K562 (cell line): ENCODE data around the gene PCSK5. TPM values are rescaled to one million over a fixed set of nuclear protein-coding genes. Genes with fewer than 3 reads are reported as not detected.

Source experiments
- ATAC-seq: fragments of 200-7000 bp; cut with Tn5 transposase; 3 replicates; pipeline ENCODE4 v1.9.1; 2020; ENCODE audit warnings: moderate library complexity
- BruUV-seq: library from RNA; stranded (reverse); fragments of 400-500 nt; replicated peaks from 2 replicates; lab custom pipeline; 2021; lab: Mats Ljungman, UMichigan
- CTCF ChIA-PET: fragments of 300-600 bp; formaldehyde crosslinking; extraction: SDS; loops from one replicate; lab custom pipeline; 2021; ENCODE audit warnings: low intra/inter-chr PET ratio; lab: Yijun Ruan, JAX
- POLR2A ChIA-PET: fragments of 300-600, 350-650 bp; sonication (Branson Sonifier 250); formaldehyde crosslinking; extraction: SDS; loops from one replicate; lab custom pipeline; 2021; ENCODE audit warnings: antibody characterized with exemption, inconsistent platforms; lab: Yijun Ruan, JAX
- DNase-seq, 4 experiments: peaks; one replicate each; pipeline versions ENCODE4 v3.0.0 to v3.0.0-alpha.2; 2011 to 2018; ENCODE audit warnings: low spot score in 3 of 4, mixed read lengths in 3 of 4; ENCODE audit errors: extremely low read depth in 1 of 4
- FAIRE-seq: peaks from 2 replicates; lab custom pipeline; 2011; peaks lifted over from hg19 to GRCh38; lab: Jason Lieb, UNC
- H2AFZ ChIP-seq: 2 replicates; pipeline ENCODE4 v1.6.0; 2011; ENCODE audit warnings: low read depth, low read length, control low read depth, inconsistent platforms
- H3K27ac ChIP-seq: fragments of 200-600 bp; 3 replicates; pipeline ENCODE4 v1.8.0; 2011; ENCODE audit warnings: low read depth, mild to moderate bottlenecking, control low read depth, inconsistent platforms, low read length, moderate library complexity, mixed read lengths; ENCODE audit errors: extremely low read depth
- H3K27me3 ChIP-seq, 2 experiments: fragments of 300-600 bp in 1 of 2; 2 replicates in 1 of 2; 3 replicates in 1 of 2; pipeline versions ENCODE4 v1.6.0 to v1.8.0; 2011; ENCODE audit warnings: inconsistent platforms in 2 of 2, low read length in 2 of 2, mild to moderate bottlenecking in 1 of 2, mixed read lengths in 1 of 2, moderate library complexity in 1 of 2; ENCODE audit not compliant: control insufficient read depth in 2 of 2, insufficient read depth in 2 of 2
- H3K36me3 ChIP-seq: fragments of 300-600 bp; 3 replicates; pipeline ENCODE4 v1.8.0; 2011; ENCODE audit warnings: mild to moderate bottlenecking, low read length, inconsistent platforms; ENCODE audit not compliant: control insufficient read depth, insufficient read depth
- H3K4me1 ChIP-seq, 2 experiments: fragments of 200-600 bp in 1 of 2; replicated peaks in 1 of 2; 2 replicates in 1 of 2; 3 replicates in 1 of 2; pipeline versions ENCODE4 v1.5.1 to v1.8.0; 2011; ENCODE audit warnings: inconsistent platforms in 2 of 2, low read length in 2 of 2, mild to moderate bottlenecking in 1 of 2, mixed read lengths in 1 of 2, moderate library complexity in 1 of 2; ENCODE audit not compliant: control insufficient read depth in 2 of 2, insufficient read depth in 2 of 2
- H3K4me2 ChIP-seq: 2 replicates; pipeline ENCODE4 v1.6.1; 2011; ENCODE audit warnings: low read length, control low read depth, inconsistent platforms, mixed read lengths; ENCODE audit not compliant: insufficient read depth
- H3K4me3 ChIP-seq: fragments of 200-600 bp; sonication (generic), shearing (Covaris generic); 2 replicates; pipeline ENCODE4 v1.5.1; 2016; ENCODE audit warnings: control low read depth, inconsistent platforms
- H3K79me2 ChIP-seq: fragments of 200-600 bp; 3 replicates; pipeline ENCODE4 v1.8.0; 2011; ENCODE audit warnings: low read length, inconsistent platforms; ENCODE audit not compliant: control insufficient read depth, insufficient read depth
- H3K9ac ChIP-seq, 2 experiments: 2 replicates each; pipeline versions ENCODE4 v1.6.0 to v1.6.1; 2011; ENCODE audit warnings: low read depth in 2 of 2, low read length in 2 of 2, control low read depth in 1 of 2, inconsistent platforms in 1 of 2, mild to moderate bottlenecking in 1 of 2, mixed read lengths in 1 of 2; ENCODE audit not compliant: insufficient read depth in 1 of 2
- H3K9me1 ChIP-seq: one replicate; pipeline ENCODE4 v1.6.0; 2011; ENCODE audit warnings: inconsistent platforms, mild to moderate bottlenecking, low read length, moderate library complexity; ENCODE audit not compliant: control insufficient read depth, insufficient read depth
- H3K9me3 ChIP-seq: replicated peaks from 2 replicates; pipeline ENCODE4 v1.5.1; 2011; ENCODE audit warnings: low read depth, low read length, inconsistent platforms; ENCODE audit not compliant: control insufficient read depth, insufficient read depth
- H4K20me1 ChIP-seq: replicated peaks from 2 replicates; pipeline ENCODE4 v1.6.1; 2011; ENCODE audit warnings: low read length, inconsistent platforms, mixed read lengths; ENCODE audit not compliant: control insufficient read depth, insufficient read depth
- NFE2 ChIP-seq: IDR thresholded peaks from 2 replicates; pipeline ENCODE4 v1.6.1; 2014; ENCODE audit warnings: antibody characterized with exemption, low read depth
- WGBS: fragments of 100-300 bp; shearing (Covaris generic); methylation state at CpG from one replicate; pipeline ENCODE4 v1.1.6; 2016; ENCODE audit warnings: low coverage, mixed read lengths; ENCODE audit not compliant: insufficient coverage; ENCODE audit errors: missing lambda C conversion rate; 5-methylcytosine and 5-hydroxymethylcytosine counted together
- in situ Hi-C: fragments of 300-500 bp; cut with MboI; formaldehyde crosslinking; loops from 4 replicates; pipeline ENCODE4 v1.15.0; 2018; ENCODE audit warnings: inconsistent platforms, mixed read lengths
- intact Hi-C: fragments of 100-400 bp; cut with micrococcal nuclease; formaldehyde crosslinking; loops from 2 replicates; pipeline ENCODE4 v1.14.2; 2022
- polyA plus RNA-seq, 8 experiments: library from polyadenylated mRNA; depleted of rRNA in 4 of 8; stranded (reverse) in 5 of 8; unstranded in 3 of 8; fragments of >200 nt; fragmentation: Nextera tagmentation in 2 of 8; fragmentation: Illumina TruSeq in 1 of 8; extraction: Ambion mirVana in 2 of 8; extraction: Trizol in 1 of 8; gene quantifications; 2 replicates each; pipeline versions ENCODE4 v1.2.1 to v1.2.3, GENCODE V29; 2011 to 2014; ENCODE audit warnings: inconsistent platforms in 1 of 8, missing spikeins in 1 of 8
- total RNA-seq, 7 experiments: library from RNA; depleted of rRNA in 6 of 7; stranded (reverse); fragments of >200 nt in 6 of 7; fragmentation: Illumina TruSeq in 2 of 7; extraction: Trizol in 2 of 7; gene quantifications; 2 replicates each; pipeline versions ENCODE4 v1.2.1 to v1.2.3, GENCODE V29; 2011 to 2021; ENCODE audit warnings: low replicate concordance in 1 of 7
- TF ChIP-seq, protein P1 (sequence below): sonication (generic); formaldehyde crosslinking; IDR thresholded peaks from 2 replicates; pipeline ENCODE4 v1.4.0; 2020; ENCODE audit warnings: mild to moderate bottlenecking, missing genetic modification reagents
- TF ChIP-seq, protein P2 (sequence below): fragments of 450-650 bp; IDR thresholded peaks from 2 replicates; pipeline ENCODE4 v1.6.1; 2016; ENCODE audit warnings: low read depth
- TF ChIP-seq, protein P3 (sequence below): sonication (generic); formaldehyde crosslinking; IDR thresholded peaks from 2 replicates; pipeline ENCODE4 v1.8.1; 2023; ENCODE audit warnings: mild to moderate bottlenecking, missing genetic modification reagents

PCSK5 gene
- total and polyA plus RNA-seq, 9 of the 15 experiments (the other 6 are each of a cell fraction or from before 2014, with no cell fraction given), result not detected

DNA sequence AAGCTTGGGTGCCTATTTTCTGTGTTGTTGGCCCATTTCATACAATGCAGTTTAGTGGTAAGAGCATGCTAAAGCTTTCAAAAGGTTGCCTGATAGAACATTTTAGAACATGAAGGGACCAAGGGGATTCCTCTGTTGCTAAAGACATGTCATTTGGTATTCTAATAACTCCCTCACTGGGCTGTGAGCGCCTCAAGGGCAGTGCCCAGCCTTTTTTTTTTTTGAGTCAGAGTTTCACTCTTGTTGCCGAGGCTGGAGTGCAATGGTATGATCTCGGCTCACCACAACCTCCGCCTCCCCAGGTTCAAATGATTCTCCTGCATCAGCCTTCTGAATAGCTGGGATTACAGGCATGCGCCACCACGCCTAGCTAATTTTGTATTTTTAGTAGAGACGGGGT, 77.1 kb downstream of the PCSK5 start:
- H3K27ac ChIP-seq, result no peak overlapping the region
- intact Hi-C loops (no loop called here), in situ Hi-C loops (no loop called here)
- WGBS, result 0% methylated on average over 4 of the region's 7 CpGs
- H3K79me2 ChIP-seq, result no peaks in the 10 kb centered on the region
- CTCF ChIA-PET, result no interaction called here
- DNase-seq (no peak), FAIRE-seq (no peak), ATAC-seq (no peak)
- BruUV-seq, result no TSS peak
- no peaks in the 10 kb centered on the region for H3K9me3 ChIP-seq
- TF ChIP-seq, protein P1, sequence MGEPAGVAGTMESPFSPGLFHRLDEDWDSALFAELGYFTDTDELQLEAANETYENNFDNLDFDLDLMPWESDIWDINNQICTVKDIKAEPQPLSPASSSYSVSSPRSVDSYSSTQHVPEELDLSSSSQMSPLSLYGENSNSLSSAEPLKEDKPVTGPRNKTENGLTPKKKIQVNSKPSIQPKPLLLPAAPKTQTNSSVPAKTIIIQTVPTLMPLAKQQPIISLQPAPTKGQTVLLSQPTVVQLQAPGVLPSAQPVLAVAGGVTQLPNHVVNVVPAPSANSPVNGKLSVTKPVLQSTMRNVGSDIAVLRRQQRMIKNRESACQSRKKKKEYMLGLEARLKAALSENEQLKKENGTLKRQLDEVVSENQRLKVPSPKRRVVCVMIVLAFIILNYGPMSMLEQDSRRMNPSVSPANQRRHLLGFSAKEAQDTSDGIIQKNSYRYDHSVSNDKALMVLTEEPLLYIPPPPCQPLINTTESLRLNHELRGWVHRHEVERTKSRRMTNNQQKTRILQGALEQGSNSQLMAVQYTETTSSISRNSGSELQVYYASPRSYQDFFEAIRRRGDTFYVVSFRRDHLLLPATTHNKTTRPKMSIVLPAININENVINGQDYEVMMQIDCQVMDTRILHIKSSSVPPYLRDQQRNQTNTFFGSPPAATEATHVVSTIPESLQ (CRISPR knock-in tag), result no peak
- TF ChIP-seq, protein P2, sequence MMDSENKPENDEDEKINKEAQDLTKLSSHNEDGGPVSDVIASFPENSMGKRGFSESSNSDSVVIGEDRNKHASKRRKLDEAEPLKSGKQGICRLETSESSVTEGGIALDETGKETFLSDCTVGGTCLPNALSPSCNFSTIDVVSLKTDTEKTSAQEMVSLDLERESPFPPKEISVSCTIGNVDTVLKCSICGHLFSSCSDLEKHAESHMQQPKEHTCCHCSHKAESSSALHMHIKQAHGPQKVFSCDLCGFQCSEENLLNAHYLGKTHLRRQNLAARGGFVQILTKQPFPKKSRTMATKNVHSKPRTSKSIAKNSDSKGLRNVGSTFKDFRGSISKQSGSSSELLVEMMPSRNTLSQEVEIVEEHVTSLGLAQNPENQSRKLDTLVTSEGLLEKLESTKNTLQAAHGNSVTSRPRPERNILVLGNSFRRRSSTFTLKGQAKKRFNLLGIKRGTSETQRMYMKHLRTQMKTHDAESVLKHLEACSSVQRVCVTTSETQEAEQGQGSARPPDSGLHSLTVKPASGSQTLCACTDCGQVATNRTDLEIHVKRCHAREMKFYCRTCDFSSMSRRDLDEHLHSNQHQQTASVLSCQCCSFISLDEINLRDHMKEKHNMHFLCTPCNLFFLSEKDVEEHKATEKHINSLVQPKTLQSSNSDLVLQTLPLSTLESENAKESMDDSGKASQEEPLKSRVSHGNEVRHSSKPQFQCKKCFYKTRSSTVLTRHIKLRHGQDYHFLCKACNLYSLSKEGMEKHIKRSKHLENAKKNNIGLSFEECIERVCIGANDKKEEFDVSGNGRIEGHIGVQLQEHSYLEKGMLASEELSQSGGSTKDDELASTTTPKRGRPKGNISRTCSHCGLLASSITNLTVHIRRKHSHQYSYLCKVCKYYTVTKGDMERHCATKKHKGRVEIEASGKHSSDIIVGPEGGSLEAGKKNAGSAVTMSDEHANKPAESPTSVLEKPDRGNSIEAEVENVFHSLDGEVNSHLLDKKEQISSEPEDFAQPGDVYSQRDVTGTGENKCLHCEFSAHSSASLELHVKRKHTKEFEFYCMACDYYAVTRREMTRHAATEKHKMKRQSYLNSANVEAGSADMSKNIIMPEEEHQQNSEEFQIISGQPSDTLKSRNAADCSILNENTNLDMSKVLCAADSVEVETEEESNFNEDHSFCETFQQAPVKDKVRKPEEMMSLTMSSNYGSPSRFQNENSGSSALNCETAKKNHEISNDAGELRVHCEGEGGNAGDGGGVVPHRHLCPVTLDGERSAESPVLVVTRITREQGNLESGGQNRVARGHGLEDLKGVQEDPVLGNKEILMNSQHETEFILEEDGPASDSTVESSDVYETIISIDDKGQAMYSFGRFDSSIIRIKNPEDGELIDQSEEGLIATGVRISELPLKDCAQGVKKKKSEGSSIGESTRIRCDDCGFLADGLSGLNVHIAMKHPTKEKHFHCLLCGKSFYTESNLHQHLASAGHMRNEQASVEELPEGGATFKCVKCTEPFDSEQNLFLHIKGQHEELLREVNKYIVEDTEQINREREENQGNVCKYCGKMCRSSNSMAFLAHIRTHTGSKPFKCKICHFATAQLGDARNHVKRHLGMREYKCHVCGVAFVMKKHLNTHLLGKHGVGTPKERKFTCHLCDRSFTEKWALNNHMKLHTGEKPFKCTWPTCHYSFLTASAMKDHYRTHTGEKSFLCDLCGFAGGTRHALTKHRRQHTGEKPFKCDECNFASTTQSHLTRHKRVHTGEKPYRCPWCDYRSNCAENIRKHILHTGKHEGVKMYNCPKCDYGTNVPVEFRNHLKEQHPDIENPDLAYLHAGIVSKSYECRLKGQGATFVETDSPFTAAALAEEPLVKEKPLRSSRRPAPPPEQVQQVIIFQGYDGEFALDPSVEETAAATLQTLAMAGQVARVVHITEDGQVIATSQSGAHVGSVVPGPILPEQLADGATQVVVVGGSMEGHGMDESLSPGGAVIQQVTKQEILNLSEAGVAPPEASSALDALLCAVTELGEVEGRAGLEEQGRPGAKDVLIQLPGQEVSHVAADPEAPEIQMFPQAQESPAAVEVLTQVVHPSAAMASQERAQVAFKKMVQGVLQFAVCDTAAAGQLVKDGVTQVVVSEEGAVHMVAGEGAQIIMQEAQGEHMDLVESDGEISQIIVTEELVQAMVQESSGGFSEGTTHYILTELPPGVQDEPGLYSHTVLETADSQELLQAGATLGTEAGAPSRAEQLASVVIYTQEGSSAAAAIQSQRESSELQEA, result no peak
- TF ChIP-seq, protein P3, sequence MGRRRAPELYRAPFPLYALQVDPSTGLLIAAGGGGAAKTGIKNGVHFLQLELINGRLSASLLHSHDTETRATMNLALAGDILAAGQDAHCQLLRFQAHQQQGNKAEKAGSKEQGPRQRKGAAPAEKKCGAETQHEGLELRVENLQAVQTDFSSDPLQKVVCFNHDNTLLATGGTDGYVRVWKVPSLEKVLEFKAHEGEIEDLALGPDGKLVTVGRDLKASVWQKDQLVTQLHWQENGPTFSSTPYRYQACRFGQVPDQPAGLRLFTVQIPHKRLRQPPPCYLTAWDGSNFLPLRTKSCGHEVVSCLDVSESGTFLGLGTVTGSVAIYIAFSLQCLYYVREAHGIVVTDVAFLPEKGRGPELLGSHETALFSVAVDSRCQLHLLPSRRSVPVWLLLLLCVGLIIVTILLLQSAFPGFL (CRISPR knock-in tag), result no peak
- no peak for TF ChIP-seq NFE2
- no peaks in the 10 kb centered on the region for H4K20me1 ChIP-seq
- no peaks in the 10 kb centered on the region for H3K27me3 ChIP-seq
- no peak overlapping the region for H3K4me2 ChIP-seq
- no peaks in the 10 kb centered on the region for H3K36me3 ChIP-seq
- H3K9me1 ChIP-seq, result no peaks in the 10 kb centered on the region
- no peak overlapping the region for H3K9ac ChIP-seq
- H3K4me3 ChIP-seq, result no peak overlapping the region
- POLR2A ChIA-PET, result no interaction called here
- H2AFZ ChIP-seq, result no peak overlapping the region
- no peaks in the 10 kb centered on the region for H3K4me1 ChIP-seq
